Activated CD8-positive, alpha-beta T cell treated with anti-CD3 and anti-CD28 coated beads for 36 hours (primary cell): Measurements from ENCODE around the gene KCNIP4. TPM values are rescaled to one million over a fixed set of nuclear protein-coding genes. Genes with fewer than 3 reads are reported as not detected.

Source experiments
- ATAC-seq: fragments of 200-7000 bp; cut with Tn5 transposase; one replicate; pipeline ENCODE4 v1.10.0; 2021; ENCODE audit warnings: mild to moderate bottlenecking, moderate library complexity
- CTCF ChIA-PET: fragments of 350-600 bp; sonication (Branson Sonifier 250); formaldehyde crosslinking; loops from one replicate; lab custom pipeline; 2021; ENCODE audit warnings: antibody characterized with exemption; lab: Charles Lee
- POLR2A ChIA-PET: fragments of 350-600 bp; sonication (Branson Sonifier 250); formaldehyde crosslinking; loops from one replicate; lab custom pipeline; 2021; ENCODE audit warnings: antibody characterized with exemption; lab: Charles Lee
- DNase-seq: peaks from one replicate; pipeline ENCODE4 v3.0.0-alpha.2; 2020
- H3K27ac Mint-ChIP-seq: one replicate; pipeline ENCODE4 v1.8.0; 2021; ENCODE audit warnings: mild to moderate bottlenecking, mixed read lengths
- H3K27me3 Mint-ChIP-seq: one replicate; pipeline ENCODE4 v1.8.0; 2021; ENCODE audit warnings: mixed read lengths
- H3K36me3 Mint-ChIP-seq: one replicate; pipeline ENCODE4 v1.8.0; 2021; ENCODE audit warnings: low read depth, mixed read lengths
- H3K4me1 Mint-ChIP-seq: one replicate; pipeline ENCODE4 v1.8.0; 2021; ENCODE audit warnings: low read depth, mixed read lengths
- H3K4me3 Mint-ChIP-seq: one replicate; pipeline ENCODE4 v1.8.0; 2021; ENCODE audit warnings: mild to moderate bottlenecking, moderate library complexity, mixed read lengths
- H3K9me3 Mint-ChIP-seq: one replicate; pipeline ENCODE4 v1.8.0; 2021; ENCODE audit warnings: mixed read lengths
- CTCF ChIP-seq: fragments of 200-600 bp; IDR thresholded peaks from one replicate; pipeline ENCODE4 v1.8.0; 2022; ENCODE audit warnings: antibody characterized with exemption, mild to moderate bottlenecking
- intact Hi-C: fragments of 100-400 bp; cut with micrococcal nuclease; formaldehyde crosslinking; loops from one replicate; pipeline ENCODE4 v1.10.0; 2022
- total RNA-seq, 2 experiments: library from RNA; stranded (reverse); gene quantifications; one replicate each; pipeline ENCODE4 v1.2.3, GENCODE V29; 2021

Gene KCNIP4
- total RNA-seq, 2 experiments from 2014 or later, result not detected

GRCh38 chr4:21467551-21467950, 481.0 kb downstream of the KCNIP4 start:
- TF ChIP-seq CTCF, result no peak
- H3K27me3 Mint-ChIP-seq, result no peaks in the 10 kb centered on the region
- DNase-seq (no peak), ATAC-seq (no peak)
- POLR2A ChIA-PET, result no interaction called here
- intact Hi-C loops, result loop anchor here (10.0 kb wide), 1 partner anchor 693 kb away; no protein-coding TSS in a partner anchor
- no peaks in the 10 kb centered on the region for H3K36me3 Mint-ChIP-seq
- no peak overlapping the region for H3K4me3 Mint-ChIP-seq
- CTCF ChIA-PET, result no interaction called here
- H3K4me1 Mint-ChIP-seq, result no peaks in the 10 kb centered on the region
- no peak overlapping the region for H3K27ac Mint-ChIP-seq
- H3K9me3 Mint-ChIP-seq, result peaks cover 2% of the 10 kb centered on the region

- Mint-ChIP-seq H3K36me3 (no peaks in the 10 kb centered on the region), H3K4me3 (no peak overlapping the region), H3K27me3 (no peaks in the 10 kb centered on the region), H3K27ac (no peak overlapping the region), H3K4me1 (no peaks in the 10 kb centered on the region), H3K9me3 (peaks cover 7% of the 10 kb centered on the region)
- no peak for DNase-seq
- ChIA-PET CTCF (no interaction called here), POLR2A (no interaction called here)
- ATAC-seq, result no peak
- no peak for TF ChIP-seq CTCF
- intact Hi-C loops, result no loop called here
Measured at GRCh38 chr4:21457086-21457840, 491.3 kb downstream of the KCNIP4 start.

- H3K4me1 Mint-ChIP-seq, result no peaks in the 10 kb centered on the region
- no peaks in the 10 kb centered on the region for H3K27me3 Mint-ChIP-seq
- H3K9me3 Mint-ChIP-seq, result peaks cover 7% of the 10 kb centered on the region
- H3K27ac Mint-ChIP-seq, result no peak overlapping the region
- ChIA-PET POLR2A (no interaction called here), CTCF (no interaction called here)
- DNase-seq (no peak), ATAC-seq (no peak)
- no peak overlapping the region for H3K4me3 Mint-ChIP-seq
- H3K36me3 Mint-ChIP-seq, result no peaks in the 10 kb centered on the region
- TF ChIP-seq CTCF, result no peak
- intact Hi-C loops, result no loop called here
Measured at GRCh38 chr4:21454831-21455230, 493.7 kb downstream of the KCNIP4 start.

GRCh38 chr4:21454201-21454600, 494.4 kb downstream of the KCNIP4 start:
- DNase-seq (no peak), ATAC-seq (no peak)
- peaks cover 7% of the 10 kb centered on the region for H3K9me3 Mint-ChIP-seq
- POLR2A ChIA-PET, result no interaction called here
- intact Hi-C loops, result no loop called here
- CTCF ChIA-PET, result no interaction called here
- no peak overlapping the region for H3K4me3 Mint-ChIP-seq
- no peak overlapping the region for H3K27ac Mint-ChIP-seq
- H3K36me3 Mint-ChIP-seq, result no peaks in the 10 kb centered on the region
- TF ChIP-seq CTCF, result no peak
- no peaks in the 10 kb centered on the region for H3K4me1 Mint-ChIP-seq
- H3K27me3 Mint-ChIP-seq, result no peaks in the 10 kb centered on the region

GRCh38 chr4:21452931-21453330, 495.6 kb downstream of the KCNIP4 start:
- Mint-ChIP-seq H3K4me3 (no peak overlapping the region), H3K36me3 (no peaks in the 10 kb centered on the region), H3K27ac (no peak overlapping the region), H3K9me3 (peaks cover 7% of the 10 kb centered on the region), H3K4me1 (no peaks in the 10 kb centered on the region), H3K27me3 (no peaks in the 10 kb centered on the region)
- intact Hi-C loops, result no loop called here
- ChIA-PET CTCF (no interaction called here), POLR2A (interaction anchor here (0.6 kb wide), 1 partner anchor 23 kb away, joined by 3 read pairs; no protein-coding TSS in a partner anchor)
- no peak for TF ChIP-seq CTCF
- ATAC-seq (no peak), DNase-seq (no peak)
